ENCODE measurements around the gene NPHP3. TPM values are rescaled to one million over a fixed set of nuclear protein-coding genes. Genes with fewer than 3 reads are reported as not detected.

NPHP3 gene
- total RNA-seq, 1 donor from 2014 or later, result 19.8 TPM

DNA sequence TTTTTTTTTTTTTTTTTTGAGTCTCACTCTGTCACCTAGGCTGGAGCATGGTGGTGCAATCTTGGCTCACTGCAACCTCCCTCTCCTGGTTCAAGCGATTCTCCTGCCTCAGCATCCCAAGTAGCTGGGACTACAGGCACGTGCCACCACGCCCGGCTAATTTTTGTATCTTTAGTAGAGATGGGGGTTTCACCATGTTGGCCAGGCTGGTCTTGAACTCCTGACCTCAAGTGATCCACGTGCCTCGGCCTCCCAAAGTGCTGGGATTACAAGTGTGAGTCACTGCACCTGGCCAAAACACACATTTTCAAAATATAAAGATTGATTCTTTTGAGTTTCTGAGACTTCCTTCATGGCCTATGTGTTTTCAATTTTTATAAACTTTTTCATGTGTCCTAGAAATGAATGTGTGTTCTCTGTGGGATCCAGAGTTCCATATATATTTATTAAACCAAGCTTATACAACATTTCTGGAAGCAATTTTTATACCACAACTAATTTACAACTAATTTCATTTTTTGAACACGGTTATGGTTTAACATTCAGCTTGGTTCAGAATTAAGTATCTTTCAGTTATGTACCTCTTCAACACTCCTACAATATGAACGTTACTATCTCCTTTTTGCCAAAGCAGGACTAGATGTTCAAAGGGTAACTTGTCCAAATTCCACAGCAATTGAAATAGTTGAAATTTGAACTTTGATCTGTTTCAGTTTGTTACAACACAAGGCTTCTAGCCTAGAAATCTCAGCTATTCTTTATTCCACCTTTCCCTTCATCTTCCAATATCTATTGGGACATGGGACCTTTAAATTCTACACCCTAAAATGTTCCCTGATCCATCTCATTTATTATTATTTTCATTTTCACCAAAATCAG is 64.1 kb downstream of the NPHP3 start:
- peak overlapping the region; percentile 89 for H3K4me3 ChIP-seq (ENCODE audit: low read depth, low read length)
- no peak for DNase-seq (ENCODE audit: low read depth)
- TF ChIP-seq, protein P1, sequence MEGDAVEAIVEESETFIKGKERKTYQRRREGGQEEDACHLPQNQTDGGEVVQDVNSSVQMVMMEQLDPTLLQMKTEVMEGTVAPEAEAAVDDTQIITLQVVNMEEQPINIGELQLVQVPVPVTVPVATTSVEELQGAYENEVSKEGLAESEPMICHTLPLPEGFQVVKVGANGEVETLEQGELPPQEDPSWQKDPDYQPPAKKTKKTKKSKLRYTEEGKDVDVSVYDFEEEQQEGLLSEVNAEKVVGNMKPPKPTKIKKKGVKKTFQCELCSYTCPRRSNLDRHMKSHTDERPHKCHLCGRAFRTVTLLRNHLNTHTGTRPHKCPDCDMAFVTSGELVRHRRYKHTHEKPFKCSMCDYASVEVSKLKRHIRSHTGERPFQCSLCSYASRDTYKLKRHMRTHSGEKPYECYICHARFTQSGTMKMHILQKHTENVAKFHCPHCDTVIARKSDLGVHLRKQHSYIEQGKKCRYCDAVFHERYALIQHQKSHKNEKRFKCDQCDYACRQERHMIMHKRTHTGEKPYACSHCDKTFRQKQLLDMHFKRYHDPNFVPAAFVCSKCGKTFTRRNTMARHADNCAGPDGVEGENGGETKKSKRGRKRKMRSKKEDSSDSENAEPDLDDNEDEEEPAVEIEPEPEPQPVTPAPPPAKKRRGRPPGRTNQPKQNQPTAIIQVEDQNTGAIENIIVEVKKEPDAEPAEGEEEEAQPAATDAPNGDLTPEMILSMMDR (conservative IDR thresholded peaks at IDR 0.05; ENCODE audit: low read depth, low read length), result no peak

DNA sequence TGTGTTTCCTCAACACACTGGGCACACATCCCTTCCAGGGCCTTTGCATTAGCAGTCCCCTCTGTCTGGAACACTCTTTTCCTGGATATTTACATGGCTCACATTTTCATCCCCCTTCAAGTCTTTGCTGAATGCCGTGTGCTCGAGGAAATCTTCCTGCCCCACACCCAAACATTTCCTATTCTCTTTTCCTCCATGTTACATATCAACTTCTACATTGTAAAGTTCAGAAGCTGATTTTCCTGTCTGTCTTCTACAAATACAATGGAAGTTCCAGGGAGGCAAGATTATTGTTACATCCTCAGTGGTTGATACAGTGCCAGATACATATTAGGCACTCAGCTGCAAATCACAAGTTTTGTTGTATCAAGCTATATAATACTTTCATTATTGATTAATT is 66.7 kb downstream of the NPHP3 start:
- no peak for DNase-seq (ENCODE audit: low read depth)

DNA sequence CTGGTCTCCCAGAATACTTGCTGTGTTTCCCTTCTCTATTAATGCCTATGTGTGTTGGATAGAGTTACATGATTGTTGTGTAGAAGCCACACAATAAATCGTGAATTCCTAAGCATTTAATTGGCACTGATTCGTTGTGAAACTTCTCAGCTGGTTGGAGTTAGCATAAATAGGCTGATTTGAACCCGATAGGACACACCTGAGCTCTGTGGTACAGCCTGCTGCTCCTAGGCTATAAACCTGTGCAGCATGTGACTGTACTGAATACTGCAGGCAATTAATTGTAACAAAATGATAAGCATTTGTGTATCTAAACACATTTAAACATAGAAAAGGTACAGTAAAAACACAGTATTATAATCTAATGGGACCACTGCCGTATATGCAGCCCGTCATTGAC is 67.5 kb downstream of the NPHP3 start:
- DNase-seq (ENCODE audit: low read depth), result no peak
- H3K4me3 ChIP-seq (ENCODE audit: low read depth, low read length), result no peak overlapping the region
- TF ChIP-seq, protein P1 (conservative IDR thresholded peaks at IDR 0.05; ENCODE audit: low read depth, low read length), result no peak

More for the DNA sequence above, 66.7 kb downstream of the NPHP3 start:
- TF ChIP-seq, protein P1 (conservative IDR thresholded peaks at IDR 0.05; ENCODE audit: low read depth, low read length), result no peak
- H3K4me3 ChIP-seq (ENCODE audit: low read depth, low read length), result no peak overlapping the region

DNA sequence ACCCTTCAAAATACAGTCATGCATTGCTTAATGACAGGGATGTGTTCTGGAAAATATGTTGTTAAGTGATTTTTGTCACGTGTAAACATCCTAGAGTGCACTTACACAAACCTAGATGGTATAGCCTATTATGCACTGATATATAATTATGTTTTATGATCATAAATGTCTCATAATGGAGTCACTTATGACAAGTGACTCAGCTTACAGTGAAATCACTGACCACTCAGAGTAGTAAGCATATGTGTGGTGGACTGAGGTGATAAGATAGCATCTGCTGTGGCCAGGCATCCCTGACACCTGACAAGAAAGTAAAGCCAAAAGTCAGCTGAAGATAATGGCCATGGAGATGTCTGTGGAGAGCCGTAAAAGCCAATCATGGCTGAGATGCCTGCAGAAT is 68.0 kb downstream of the NPHP3 start:
- no peak for DNase-seq (ENCODE audit: low read depth)
- H3K4me3 ChIP-seq (ENCODE audit: low read depth, low read length), result no peak overlapping the region
- TF ChIP-seq, protein P1 (conservative IDR thresholded peaks at IDR 0.05; ENCODE audit: low read depth, low read length), result no peak

DNA sequence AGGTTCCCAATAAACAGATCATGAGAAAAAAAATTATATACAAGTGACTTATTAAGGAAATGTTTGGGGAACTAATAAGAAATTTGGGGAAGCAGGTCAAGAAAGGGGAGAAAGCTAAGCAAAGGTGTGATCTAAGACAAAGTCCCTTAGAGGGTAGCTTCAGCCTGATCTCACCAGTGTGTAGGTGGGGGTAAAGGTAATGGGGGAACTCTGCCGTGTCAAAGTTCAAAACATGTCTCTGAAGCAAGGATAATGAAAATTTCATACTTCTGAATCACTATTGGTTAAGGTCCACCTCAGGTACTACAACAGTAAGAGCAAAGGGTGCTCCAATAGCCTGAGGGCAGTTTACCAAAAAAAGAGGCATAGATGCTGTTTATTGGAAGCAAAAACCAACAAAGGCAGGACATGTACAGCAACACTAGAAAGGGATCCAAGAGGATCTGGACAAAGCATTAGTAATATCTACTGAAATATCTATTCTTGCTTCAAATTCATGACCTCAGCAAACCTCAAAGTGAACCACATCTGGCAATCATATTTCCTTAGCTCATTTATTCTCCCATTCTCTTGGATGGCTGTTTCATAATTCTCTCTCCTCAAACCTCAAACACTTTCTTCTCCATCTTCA is 69.5 kb downstream of the NPHP3 start:
- H3K4me3 ChIP-seq (ENCODE audit: low read depth, low read length), result no peak overlapping the region
- TF ChIP-seq, protein P1 (conservative IDR thresholded peaks at IDR 0.05; ENCODE audit: low read depth, low read length), result no peak
- DNase-seq (ENCODE audit: low read depth), result no peak

DNA sequence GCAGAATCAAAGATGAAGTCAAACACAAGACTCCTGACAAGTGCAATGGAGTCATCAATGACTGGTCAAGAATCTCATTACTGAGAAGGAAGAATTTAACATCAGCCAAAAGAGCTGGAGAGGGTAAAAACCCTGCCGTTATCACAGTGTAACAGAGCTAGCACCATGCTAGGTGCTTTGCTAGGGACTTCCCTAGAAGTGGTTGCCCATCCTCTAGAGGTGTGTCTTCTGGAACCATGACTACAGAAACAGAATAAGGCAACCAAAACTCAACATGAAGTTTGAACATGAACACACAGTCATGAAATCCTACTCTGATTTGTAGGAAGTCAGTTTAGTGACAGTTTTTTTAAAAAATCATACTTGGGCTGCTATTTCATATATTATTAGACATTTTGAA is 72.1 kb downstream of the NPHP3 start:
- no peak for DNase-seq (ENCODE audit: low read depth)
- TF ChIP-seq, protein P1 (conservative IDR thresholded peaks at IDR 0.05; ENCODE audit: low read depth, low read length), result no peak
- no peak overlapping the region for H3K4me3 ChIP-seq (ENCODE audit: low read depth, low read length)

Data from epithelial cell of proximal tubule (primary cell).